GM21619 (cell line): ENCODE data around the gene MTRF1.

Experiments used
- ATAC-seq: cut with Tn5 transposase; IDR thresholded peaks from one replicate; pipeline ENCODE4 v1.9.1; 2021; ENCODE audit not compliant: unreplicated experiment

MTRF1 gene, protein sequence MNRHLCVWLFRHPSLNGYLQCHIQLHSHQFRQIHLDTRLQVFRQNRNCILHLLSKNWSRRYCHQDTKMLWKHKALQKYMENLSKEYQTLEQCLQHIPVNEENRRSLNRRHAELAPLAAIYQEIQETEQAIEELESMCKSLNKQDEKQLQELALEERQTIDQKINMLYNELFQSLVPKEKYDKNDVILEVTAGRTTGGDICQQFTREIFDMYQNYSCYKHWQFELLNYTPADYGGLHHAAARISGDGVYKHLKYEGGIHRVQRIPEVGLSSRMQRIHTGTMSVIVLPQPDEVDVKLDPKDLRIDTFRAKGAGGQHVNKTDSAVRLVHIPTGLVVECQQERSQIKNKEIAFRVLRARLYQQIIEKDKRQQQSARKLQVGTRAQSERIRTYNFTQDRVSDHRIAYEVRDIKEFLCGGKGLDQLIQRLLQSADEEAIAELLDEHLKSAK

DNA sequence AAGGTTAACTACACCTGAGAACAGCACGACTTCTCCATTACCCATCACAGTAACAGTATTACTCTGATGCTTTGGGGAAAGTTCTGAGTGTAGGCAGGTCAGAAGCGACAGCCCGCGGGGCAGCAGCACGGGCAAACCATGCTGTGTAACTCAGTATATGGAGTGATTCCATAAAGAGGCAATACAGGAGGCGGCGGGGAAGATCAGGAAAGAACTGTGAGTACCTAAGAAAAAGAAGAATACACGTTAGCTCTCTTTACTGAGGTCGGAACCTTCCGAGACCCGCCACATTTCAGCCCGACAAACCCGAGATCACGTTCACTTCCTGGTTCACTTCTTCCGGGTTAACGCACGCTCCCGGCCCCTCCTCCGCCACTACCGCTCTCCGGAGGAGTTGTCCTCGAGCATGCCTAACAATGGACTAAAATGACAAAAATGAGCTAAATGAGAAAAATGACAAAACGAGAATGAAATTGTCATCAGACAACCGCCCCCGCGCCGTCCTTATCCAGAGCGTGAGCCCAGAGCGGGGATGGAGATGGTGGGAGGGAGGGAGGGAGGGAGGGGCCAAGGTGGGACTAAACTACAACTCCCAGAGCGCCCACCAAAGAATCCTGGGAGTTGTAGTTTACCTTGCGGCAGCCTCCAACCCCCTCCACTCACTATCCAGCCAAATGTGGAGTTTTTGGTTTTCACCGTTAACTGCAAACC, at the start of gene MTRF1:
TSS of gene MTRF1 (minus strand) at position 316 of the 711 bp plus-strand sequence. CDS start 2,669 bp downstream, outside the sequence.
- ATAC-seq, result peak; percentile 93

DNA sequence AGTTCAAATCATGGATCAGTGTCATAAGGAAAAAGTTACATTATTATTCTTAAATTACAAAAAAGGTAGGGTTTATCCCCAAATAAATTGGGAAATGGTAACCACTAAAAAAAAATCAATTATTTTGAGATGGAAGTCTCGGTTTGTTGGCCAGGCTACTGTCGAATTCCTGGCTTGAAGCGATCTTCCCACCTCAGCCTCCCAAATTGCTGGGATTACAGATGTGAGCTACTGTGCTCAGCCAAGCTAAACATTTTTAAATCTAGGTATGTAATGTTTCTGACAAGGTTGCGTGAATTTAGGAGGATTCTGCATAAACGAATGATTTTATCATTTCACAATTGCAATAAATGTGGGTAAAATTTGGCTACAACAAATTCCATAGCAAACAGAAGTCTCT, 49.7 kb upstream of the MTRF1 start:
- ATAC-seq, result no peak

DNA sequence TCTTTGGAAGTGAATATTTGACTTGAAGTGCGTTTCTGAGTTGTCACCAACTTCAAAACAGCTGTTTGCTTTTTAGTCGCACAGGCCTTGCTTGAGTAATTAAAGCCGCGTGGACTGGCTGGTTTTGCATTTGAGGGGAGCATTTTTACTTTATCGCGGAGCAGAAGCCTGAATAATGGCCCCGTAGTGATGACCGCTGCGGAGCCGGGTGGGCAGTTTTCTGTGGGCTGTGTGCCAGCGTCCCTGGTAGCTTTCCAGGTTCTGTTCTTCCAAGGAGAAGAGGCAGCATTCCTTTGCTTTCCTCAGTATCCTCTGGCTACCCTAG, 48.8 kb upstream of the MTRF1 start:
- ATAC-seq, result no peak

DNA sequence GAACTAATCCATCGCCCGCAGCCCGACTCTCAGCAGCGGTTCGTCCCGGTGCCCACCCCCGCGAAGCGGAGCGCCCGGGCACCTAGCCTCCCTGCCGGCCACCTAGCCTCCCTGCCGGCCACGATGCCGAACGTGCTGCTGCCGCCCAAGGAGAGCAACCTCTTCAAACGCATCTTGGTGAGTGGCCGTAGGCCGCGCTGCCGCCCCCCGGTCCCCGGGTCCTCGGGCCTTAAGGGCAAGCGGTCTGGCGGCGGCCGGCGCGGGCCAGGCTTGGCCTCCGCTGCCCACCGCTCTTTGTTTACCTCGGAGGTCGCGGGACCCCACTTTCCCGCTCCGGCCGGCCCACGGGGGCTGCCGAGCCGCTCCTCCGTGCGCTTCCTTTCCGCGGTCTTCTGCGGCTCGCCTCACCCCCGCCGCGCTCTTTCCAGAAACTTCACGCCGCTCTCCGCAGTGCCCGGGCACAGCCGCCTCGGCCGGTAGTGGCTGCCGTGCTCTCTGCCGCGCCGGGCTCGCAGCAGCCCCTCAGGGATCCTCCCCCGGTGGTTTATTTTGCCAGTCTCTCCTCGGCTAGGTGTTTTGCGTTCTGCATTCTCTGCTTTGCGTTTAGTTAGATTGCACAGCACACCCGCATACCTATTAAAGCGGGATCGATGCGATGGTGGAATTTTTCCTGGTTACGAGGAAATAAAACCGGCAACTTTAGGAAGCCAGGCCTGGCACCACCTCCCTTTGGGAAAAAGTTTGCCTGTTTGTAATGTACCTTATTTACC, 48.2 kb upstream of the MTRF1 start:
- peak; percentile 40 for ATAC-seq

DNA sequence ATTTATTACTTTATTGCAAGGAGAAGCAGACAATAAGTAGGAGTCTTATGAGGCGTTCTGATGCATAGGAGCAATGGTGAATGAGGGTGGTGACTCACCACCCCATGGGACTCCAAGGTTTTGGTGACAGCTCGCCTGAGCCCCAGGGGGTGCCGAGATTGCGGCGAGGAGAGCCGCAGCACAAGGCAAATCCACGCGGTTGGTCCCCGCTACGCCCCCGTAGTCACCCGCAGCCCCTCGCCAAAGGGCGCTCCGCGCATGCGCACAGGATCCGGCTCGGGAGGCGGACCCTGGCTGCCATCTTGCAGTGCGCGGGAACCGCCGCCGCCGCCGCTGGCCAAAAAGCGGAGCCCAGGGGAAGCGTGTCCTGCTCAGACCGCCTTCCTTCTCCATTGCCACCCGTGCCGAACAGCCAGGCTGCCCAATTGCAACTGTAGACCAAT, 47.6 kb upstream of the MTRF1 start, which contains the start of gene NAA16:
TSS of gene NAA16 (plus strand) at position 305 of the 443 bp plus-strand sequence. CDS start 262 bp downstream, outside the sequence.
- peak; percentile 58 for ATAC-seq

DNA sequence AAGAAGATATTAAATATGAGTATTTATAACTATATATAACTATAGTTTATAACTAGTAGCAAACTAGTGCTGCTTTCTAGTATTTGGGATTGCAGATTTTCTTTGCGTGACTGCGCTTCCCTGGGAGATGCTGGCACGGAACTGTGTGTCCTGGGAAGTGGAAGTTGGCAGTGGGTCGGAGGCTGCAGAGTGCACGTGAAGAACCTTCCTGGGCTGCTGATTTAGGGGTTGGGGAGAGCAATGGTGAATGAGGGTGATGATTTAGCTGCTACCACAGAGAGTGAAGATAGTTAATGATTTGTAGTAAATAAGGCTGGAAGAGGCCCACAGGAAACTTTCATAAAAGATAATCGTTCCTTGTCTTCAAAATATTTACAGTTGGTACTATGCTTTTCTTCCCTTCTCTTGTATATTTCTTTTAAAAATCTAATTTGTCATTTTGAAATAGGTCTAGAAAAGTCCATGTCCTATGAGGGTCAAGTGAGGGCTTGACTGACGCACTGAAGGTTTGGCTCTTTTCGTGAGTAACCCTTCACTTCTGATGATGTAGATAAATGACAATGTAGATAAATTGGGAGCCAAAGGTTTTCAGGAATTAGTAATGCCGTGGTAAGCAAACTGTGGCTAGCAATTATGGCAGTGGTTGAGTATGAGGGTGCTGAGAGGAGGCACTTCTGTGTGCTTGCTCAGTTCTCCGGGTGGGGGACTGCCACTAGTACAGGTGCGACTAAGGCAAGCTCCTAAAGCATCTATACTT, 44.7 kb upstream of the MTRF1 start:
- no peak for ATAC-seq

DNA sequence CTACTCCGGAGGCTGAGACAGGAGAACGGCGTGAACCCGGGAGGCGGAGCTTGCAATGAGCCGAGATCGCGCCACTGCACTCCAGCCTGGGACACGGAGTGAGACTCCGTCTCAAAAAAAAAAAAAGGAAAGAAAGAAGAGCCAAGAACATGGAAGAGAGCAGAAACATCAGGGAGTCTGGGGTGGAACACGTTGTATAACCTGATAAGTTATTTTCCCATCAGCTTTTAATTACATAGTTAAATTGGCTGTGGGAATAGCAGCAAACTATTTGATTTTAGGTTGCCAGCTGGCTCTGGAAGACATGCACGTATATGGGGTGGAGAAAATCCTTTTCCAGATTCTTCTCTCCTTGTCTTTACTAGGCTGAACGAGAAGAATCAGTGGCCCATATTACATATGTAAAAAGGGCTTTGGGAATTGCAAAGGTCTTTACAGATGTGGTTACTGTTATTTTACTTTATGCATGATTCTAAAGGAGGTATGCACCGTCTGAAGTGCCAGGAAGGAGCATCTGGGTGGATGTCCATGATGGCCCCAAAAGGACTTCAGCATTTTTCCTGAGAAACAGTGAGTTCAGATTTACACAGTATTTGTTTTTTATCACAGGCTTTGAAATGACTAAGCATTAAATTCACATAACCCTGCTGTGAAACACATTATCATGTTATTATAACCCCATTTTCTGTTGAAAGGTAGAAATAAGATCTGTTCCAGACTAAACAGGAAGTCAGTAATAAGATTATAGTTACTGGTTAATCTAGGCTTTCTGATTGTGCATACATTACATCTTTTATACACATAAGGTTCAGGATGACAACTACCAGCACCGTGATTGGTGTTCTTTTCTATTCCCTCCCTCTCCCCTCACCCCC, 43.1 kb upstream of the MTRF1 start:
- ATAC-seq, result no peak

DNA sequence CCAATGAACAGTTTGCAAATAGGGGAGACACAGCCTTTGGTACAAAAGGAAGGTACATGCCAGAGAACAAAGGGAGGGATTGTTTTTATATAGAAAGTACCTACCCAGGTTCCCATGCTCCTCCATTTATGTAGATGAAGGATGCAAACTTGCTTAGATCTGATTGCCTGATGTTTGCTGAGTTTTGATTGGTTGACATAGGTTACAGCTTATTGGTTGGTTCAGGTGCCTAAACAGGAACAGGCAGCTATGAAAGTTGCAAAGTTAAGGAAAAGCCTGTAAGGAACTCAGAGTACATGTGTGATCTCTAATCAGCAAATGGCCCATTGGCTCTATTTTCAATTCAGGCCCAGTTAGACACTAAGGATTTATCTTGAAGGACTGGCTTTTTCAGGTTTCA, 41.2 kb upstream of the MTRF1 start:
- ATAC-seq, result no peak

DNA sequence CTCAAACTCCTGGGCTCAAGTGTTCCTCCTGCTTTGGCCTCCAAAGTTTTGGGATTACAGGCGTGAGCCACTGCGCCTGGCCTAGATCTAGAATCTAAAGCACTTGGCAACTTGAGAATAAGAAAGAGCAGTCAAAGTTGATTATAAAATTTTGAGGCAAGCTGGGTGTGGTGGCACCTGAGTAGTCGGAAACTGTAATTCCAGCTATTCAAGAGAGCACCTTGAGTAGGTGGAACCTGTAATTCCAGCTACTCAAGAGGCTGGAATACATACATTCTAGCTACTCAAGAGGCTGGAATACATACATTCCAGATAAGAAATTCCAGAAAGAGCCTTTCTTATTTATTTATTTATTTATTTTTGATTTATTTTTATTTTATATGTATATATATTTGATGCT, 39.4 kb upstream of the MTRF1 start:
- no peak for ATAC-seq

DNA sequence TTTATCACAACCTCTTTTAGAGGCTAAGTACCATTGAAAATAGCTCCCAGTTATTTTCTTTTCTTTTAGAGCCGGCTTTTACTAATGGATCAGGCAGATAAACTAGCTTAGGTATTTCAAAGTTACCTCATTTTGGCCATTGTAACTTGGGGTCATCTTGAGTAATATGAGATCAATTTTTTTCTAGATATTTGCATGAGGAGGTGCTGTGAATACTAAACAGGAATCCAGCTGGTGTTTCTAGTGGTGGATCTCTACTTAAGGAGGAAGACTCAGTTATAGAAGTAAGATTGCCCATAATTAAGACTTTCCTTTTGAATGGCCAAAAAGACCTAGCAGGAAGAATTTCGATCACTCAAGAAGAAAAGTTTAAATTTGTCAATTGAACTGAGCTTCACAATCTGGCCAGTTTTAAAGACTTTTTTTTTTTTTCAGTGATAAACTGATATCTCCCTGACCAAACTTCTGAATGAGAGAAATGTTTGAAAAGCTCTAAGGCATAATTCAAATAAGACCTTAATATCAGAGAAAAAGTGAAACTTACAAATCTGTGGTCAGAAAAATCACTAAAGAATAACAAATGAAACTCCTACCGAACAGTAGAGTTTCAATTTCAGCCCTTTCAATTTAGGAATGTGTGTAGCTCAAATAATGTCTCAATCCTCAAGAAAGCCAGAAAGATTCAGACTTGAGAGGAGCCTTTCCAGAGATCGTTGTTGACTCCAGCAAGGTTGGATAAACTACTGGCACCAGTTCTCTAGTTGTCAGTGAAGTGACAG, 36.1 kb upstream of the MTRF1 start:
- ATAC-seq, result no peak

DNA sequence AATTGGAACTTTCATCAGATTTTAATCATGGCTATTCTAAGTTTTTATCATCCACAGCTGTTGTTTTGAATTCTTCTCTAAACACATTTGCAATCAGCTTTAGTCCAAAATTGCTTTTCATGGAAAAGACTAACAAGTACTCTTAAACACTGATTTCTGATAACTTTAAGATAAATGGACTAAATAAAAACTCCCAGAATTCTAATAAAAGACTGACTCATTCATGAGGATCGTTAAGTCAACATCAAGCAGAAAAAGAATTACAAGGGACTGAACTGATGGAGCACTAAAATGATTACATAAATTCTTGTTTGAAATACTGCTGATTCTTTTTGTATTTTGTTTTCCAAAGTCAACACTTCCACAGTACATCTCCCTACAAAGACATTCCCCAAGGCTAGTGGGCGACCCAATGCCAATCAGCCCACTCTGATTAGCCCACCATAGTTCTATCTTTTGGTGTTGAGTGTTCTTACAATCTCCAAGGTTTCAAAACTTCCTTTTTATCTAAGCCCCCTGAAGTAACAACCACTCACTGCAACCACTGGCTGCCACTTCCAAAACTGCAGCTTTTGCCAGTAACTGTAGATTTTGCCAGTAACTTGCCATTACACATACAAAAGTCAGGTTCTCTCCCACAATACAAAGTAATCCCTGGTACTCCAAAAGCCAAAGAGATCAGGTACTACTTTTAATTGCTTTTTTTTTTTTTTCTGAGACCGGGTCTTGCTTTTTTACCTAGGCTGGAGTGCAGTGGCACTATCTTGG, 33.7 kb upstream of the MTRF1 start:
- ATAC-seq, result no peak

DNA sequence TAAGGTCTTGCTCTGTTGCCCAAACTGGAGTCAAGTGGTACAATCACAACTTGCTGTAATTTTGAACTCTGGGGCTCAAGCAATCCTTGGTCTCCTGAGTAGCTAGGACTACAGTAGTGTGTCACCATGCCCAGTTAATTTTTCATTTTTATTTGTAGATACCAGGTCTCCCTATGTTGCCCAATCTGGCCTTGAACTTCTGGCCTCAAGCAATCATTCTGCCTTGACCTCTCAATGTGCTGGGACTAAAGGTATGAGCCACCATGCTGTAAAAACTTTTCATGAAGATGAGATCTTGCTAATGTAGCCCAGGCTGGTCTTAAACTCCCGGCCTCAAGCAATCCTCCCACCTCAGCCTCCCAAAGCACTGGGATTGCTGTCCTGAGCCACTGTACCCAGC, 32.6 kb upstream of the MTRF1 start:
- ATAC-seq, result no peak

DNA sequence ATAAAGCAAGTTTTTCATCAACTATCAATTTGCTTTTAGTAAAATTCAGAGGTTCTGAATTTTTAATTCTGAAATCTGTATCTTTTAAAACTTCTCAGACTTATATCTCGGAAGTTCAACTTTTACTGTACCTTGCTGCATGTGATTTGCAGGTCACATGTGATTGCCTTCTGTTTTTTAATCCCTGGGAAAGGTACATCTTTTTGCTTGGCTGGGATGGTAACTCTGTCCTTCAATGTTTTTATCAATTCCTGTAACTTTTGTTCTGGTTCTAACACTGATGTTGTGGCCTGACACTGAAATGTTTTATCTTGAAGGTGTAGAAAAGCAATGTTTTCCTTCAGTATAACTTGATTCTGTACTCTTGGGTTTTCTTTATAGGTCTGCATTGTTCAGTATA, 31.5 kb upstream of the MTRF1 start:
- no peak for ATAC-seq

DNA sequence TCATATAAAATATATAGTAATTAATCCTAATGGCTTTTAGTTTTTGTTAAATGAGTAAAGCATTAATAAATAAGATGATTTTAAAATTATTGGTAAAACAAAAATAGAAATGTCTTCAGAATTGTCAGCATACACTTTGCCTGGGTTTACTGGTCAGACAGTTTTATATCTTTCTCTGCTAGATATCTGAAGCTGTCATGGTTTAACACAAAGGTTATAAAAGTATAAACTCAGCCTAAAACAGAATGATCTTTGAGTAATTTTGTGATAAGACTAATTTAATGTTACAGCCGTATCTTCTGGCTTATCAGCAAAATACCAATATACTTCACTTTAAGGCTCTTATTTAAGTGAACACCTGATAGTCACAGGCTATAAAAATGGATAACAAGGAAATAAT, 29.9 kb upstream of the MTRF1 start:
- no peak for ATAC-seq

DNA sequence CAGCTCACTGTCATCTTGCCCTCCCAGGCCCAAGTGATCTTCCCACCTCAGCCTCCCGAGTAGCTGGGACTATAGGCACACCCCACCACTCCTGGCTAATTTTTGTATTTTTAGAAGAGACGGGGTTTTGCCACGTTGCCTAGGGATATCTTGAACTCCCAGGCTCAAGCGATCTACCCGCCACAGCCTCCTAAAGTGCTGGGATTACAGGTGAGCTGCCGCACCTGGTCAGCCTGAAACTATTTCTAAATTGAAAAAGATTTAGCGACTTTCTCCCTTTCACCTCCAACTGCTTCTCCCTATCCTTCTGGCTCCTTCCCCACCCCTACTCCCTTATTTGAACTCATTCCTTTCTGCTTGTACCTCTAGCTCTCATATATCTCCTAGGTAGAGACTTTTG, 27.9 kb upstream of the MTRF1 start:
- no peak for ATAC-seq

DNA sequence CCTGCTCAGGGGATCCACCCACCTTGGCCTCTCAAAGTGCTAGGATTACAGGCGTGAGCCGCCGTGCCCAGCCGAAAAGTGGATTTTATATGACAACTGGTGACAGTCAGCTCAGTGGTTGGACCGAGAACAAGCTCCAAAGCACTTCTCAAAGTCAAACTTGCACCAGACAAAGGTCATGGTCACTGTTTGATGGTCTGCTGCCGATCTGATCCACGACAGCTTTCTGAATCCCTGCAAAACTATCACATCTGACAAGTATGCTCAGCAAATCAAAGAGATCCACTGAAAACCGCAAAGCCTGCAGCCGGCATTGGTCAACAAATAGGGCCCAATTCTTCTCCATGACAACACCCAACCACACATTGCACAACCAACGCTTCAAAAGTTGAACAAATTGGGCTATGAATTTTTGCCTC, 26.1 kb upstream of the MTRF1 start:
- no peak for ATAC-seq

DNA sequence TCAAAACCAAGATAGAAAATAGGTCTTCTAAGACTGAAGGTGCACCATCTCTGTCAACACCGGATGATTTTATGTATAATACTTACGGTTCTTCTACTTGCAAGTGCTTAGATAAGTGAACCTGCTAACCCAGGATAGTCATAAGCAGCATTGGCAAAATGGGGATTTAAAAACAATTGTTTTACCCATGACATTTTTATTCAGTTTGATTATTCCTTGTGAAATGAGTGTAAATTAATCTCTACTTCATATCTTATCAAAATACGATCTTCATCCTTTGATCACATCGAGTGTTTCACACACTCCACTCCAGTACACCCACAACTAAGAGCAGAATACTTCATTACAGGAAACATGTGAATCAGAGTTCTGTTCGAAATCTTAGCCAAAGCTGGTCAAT, 23.0 kb upstream of the MTRF1 start:
- ATAC-seq, result no peak

DNA sequence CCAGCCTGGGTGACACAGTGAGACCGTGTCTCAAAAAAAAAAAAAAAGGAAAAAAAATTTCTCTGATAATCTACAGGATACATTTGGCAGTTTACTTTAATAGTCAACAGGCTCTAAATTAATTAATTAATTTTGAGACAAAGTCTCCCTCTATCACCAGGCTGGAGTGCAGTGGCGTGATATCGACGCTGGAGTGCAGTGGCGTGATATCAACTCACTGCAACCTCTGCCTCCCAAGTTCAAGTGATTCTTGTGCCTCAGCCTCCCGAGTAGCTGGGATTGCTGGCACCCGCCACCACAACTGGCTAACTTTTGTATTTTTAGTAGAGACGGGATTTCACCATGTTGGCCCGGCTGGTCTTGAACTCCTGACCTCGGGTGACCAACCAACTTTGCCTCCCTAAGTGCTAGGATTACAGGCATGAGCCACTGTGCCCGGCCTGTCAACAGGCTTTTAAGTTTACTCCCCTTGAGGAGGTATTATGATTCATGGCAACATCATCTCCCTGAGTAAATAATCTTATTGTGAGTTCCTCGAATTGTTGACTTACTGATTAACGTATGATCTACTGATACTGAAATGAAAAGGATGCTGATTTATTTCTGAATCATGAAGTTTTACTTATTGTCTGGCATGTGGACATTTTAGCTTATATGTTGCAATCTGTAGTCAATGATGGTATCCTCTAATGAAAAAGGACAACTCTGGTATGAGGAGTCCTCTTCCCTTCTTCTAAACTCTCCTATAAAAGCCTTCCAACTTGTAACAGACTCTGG, 21.3 kb upstream of the MTRF1 start:
- no peak for ATAC-seq
